HCT116 (cell line): ENCODE results near the gene SAMD7. TPM values are rescaled to one million over a fixed set of nuclear protein-coding genes. Genes with fewer than 3 reads are reported as not detected.

Experiments used
- ATAC-seq: fragments of 200-7000 bp; cut with Tn5 transposase; 2 replicates; pipeline ENCODE4 v1.9.1; 2020; ENCODE audit warnings: mild to moderate bottlenecking, moderate library complexity
- BruUV-seq: library from RNA; stranded (reverse); fragments of 400-500 nt; replicated peaks from 2 replicates; lab custom pipeline; 2021; lab: Mats Ljungman, UMichigan
- CTCF ChIA-PET: fragments of 300-600 bp; sonication (Branson Sonifier 250); formaldehyde crosslinking; loops from one replicate; lab custom pipeline; 2021; ENCODE audit warnings: antibody characterized with exemption; lab: Charles Lee
- POLR2A ChIA-PET: fragments of 300-600, 350-600 bp; sonication (Branson Sonifier 250); formaldehyde crosslinking; loops from one replicate; lab custom pipeline; 2021; ENCODE audit warnings: antibody characterized with exemption; lab: Charles Lee
- RAD21 ChIA-PET, 2 experiments: fragments of 300-600 bp; sonication (Branson Sonifier 250); formaldehyde crosslinking; loops; one replicate each; lab custom pipeline; 2023; ENCODE audit warnings: low total read pairs in 2 of 2; ENCODE audit not compliant: uncharacterized antibody in 2 of 2, unreplicated experiment in 2 of 2, low non-redundant PET in 1 of 2; lab: Charles Lee
- DNase-seq: peaks from one replicate; pipeline ENCODE4 v3.0.0-alpha.2; 2010; ENCODE audit warnings: low read depth, low spot score
- H2AFZ ChIP-seq: fragments of 200-600 bp; shearing (Covaris generic), sonication (generic); 2 replicates; pipeline ENCODE4 v1.6.1; 2017; ENCODE audit warnings: low read depth, mixed run types, mixed read lengths, antibody characterized with exemption, low read length; ENCODE audit not compliant: poor library complexity, severe bottlenecking
- H3K27ac ChIP-seq: 2 replicates; pipeline ENCODE4 v1.5.1; 2012; ENCODE audit warnings: low read depth, low read length
- H3K27me3 ChIP-seq: fragments of 200-600 bp; sonication (generic); 2 replicates; pipeline ENCODE4 v1.6.1; 2016; ENCODE audit warnings: mixed run types, low read length, mixed read lengths; ENCODE audit not compliant: insufficient read depth
- H3K36me3 ChIP-seq, 2 experiments: fragments of 200-500 bp in 1 of 2; fragments of 200-600 bp in 1 of 2; sonication (Bioruptor generic) in 1 of 2; sonication (generic) in 1 of 2; 2 replicates each; pipeline versions ENCODE4 v1.5.1 to v1.6.1; 2014 to 2016; ENCODE audit warnings: low read length in 2 of 2, inconsistent platforms in 1 of 2, mixed read lengths in 1 of 2, mixed run types in 1 of 2; ENCODE audit not compliant: insufficient read depth in 2 of 2, control insufficient read depth in 1 of 2
- H3K4me1 ChIP-seq, 2 experiments: fragments of 200-600 bp in 1 of 2; sonication (generic) in 1 of 2; 2 replicates each; pipeline versions ENCODE4 v1.5.1 to v1.6.1; 2012 to 2017; ENCODE audit warnings: low read length in 2 of 2, inconsistent platforms in 1 of 2, mild to moderate bottlenecking in 1 of 2, mixed read lengths in 1 of 2, mixed run types in 1 of 2, moderate library complexity in 1 of 2; ENCODE audit not compliant: insufficient read depth in 2 of 2, control insufficient read depth in 1 of 2
- H3K4me2 ChIP-seq: fragments of 200-600 bp; sonication (generic); 2 replicates; pipeline ENCODE4 v1.6.1; 2017; ENCODE audit warnings: mixed run types, low read length, mixed read lengths
- H3K4me3 ChIP-seq, 2 experiments: fragments of 200-600 bp in 1 of 2; sonication (generic) in 1 of 2; replicated peaks in 1 of 2; 2 replicates each; pipeline ENCODE4 v1.5.1; 2011 to 2016; ENCODE audit warnings: low read length in 2 of 2, control low read depth in 1 of 2, low read depth in 1 of 2, mild to moderate bottlenecking in 1 of 2, mixed read lengths in 1 of 2, mixed run types in 1 of 2
- H3K79me2 ChIP-seq: fragments of 200-600 bp; sonication (generic); 2 replicates; pipeline ENCODE4 v1.6.1; 2017; ENCODE audit warnings: mild to moderate bottlenecking, mixed run types, low read length, moderate library complexity, mixed read lengths; ENCODE audit not compliant: insufficient read depth
- H3K9ac ChIP-seq: fragments of 200-600 bp; sonication (generic); 2 replicates; pipeline ENCODE4 v1.6.1; 2016; ENCODE audit warnings: low read length, mixed read lengths
- H3K9me2 ChIP-seq: fragments of 200-600 bp; sonication (generic), shearing (Covaris generic); 2 replicates; pipeline ENCODE4 v1.6.1; 2017; ENCODE audit warnings: mixed run types, mild to moderate bottlenecking, moderate library complexity; ENCODE audit not compliant: insufficient read depth
- H3K9me3 ChIP-seq, 2 experiments: fragments of 200-500 bp in 1 of 2; fragments of 200-600 bp in 1 of 2; sonication (Bioruptor generic) in 1 of 2; sonication (generic) in 1 of 2; 2 replicates each; pipeline ENCODE4 v1.6.1; 2014 to 2017; ENCODE audit warnings: low read length in 2 of 2, mixed read lengths in 2 of 2, inconsistent platforms in 1 of 2, low read depth in 1 of 2, mild to moderate bottlenecking in 1 of 2, mixed run types in 1 of 2, moderate library complexity in 1 of 2; ENCODE audit not compliant: control insufficient read depth in 1 of 2, insufficient read depth in 1 of 2
- H4K20me1 ChIP-seq: fragments of 200-600 bp; sonication (generic), shearing (Covaris generic); 2 replicates; pipeline ENCODE4 v1.6.1; 2017; ENCODE audit warnings: mixed run types, mild to moderate bottlenecking, moderate library complexity; ENCODE audit not compliant: insufficient read depth
- ATF3 ChIP-seq: IDR thresholded peaks from 2 replicates; pipeline ENCODE4 v1.6.1; 2012
- CEBPB ChIP-seq: IDR thresholded peaks from 2 replicates; pipeline ENCODE4 v1.6.1; 2012; ENCODE audit warnings: low read depth
- EZH2phosphoT487 ChIP-seq: fragments of 200-600 bp; IDR thresholded peaks from 2 replicates; pipeline ENCODE4 v1.6.1; 2018; ENCODE audit warnings: antibody characterized with exemption, borderline replicate concordance
- JUND ChIP-seq: IDR thresholded peaks from 2 replicates; pipeline ENCODE4 v1.6.1; 2012
- POLR2AphosphoS5 ChIP-seq: IDR thresholded peaks from 2 replicates; pipeline ENCODE4 v1.6.1; 2011; ENCODE audit warnings: mild to moderate bottlenecking, low read depth, low read length, moderate library complexity
- SRF ChIP-seq: IDR thresholded peaks from 2 replicates; pipeline ENCODE4 v1.6.1; 2012; ENCODE audit warnings: low read depth
- TCF7L2 ChIP-seq: IDR thresholded peaks from 2 replicates; pipeline ENCODE4 v1.7.0; 2011; ENCODE audit warnings: borderline replicate concordance, inconsistent platforms; ENCODE audit not compliant: insufficient read depth, insufficient read length; ENCODE audit errors: extremely low read depth
- YY1 ChIP-seq: IDR thresholded peaks from 2 replicates; pipeline ENCODE4 v1.6.1; 2011; ENCODE audit warnings: low read length, low read depth, moderate library complexity, mild to moderate bottlenecking; ENCODE audit not compliant: insufficient replicate concordance; ENCODE audit errors: extremely low read depth
- intact Hi-C: fragments of 100-400 bp; cut with micrococcal nuclease; formaldehyde crosslinking; loops from 2 replicates; pipeline ENCODE4 v1.10.0; 2022
- total RNA-seq: library from RNA; stranded (reverse); gene quantifications from one replicate; pipeline ENCODE4 v1.2.1, GENCODE V29; 2021; ENCODE audit not compliant: unreplicated experiment

Gene SAMD7
- total RNA-seq, 1 experiment from 2014 or later = not detected

- Histone ChIP-seq H3K27ac (no peak overlapping the region), H3K36me3 (no peaks in the 10 kb centered on the region), H3K79me2 (peaks cover 40% of the 10 kb centered on the region), H3K4me2 (peak overlapping the region; percentile 71), H2AFZ (peak overlapping the region; percentile 84), H3K4me1 (peaks cover 3 to 15% of the 10 kb centered on the region in 2 experiments; a peak in 3 of 4 replicates), H4K20me1 (no peaks in the 10 kb centered on the region), H3K9ac (peak overlapping the region; percentile 82), H3K9me3 (no peaks in the 10 kb centered on the region), H3K27me3 (no peaks in the 10 kb centered on the region), H3K9me2 (no peaks in the 10 kb centered on the region), H3K4me3 (peak overlapping the region; percentile 68 to 76)
- POLR2A ChIA-PET = interaction anchor here (1.3 kb wide), 1 partner anchor 16 kb away, joined by 5 read pairs; no protein-coding TSS in a partner anchor
- intact Hi-C loops = loop anchor here (5.0 kb wide), 1 partner anchor 203 kb away; no protein-coding TSS in a partner anchor
- RAD21 ChIA-PET = no interaction called here
- TF ChIP-seq CEBPB (no peak), ATF3 (no peak), POLR2AphosphoS5 (no peak), TCF7L2 (no peak), SRF (no peak), JUND (no peak), YY1 (no peak), EZH2phosphoT487 (no peak)
- CTCF ChIA-PET = interaction anchor here (1.4 kb wide), 1 partner anchor 72 kb away, joined by 4 read pairs; the partner anchor contains the start of gene GPR160
- no peak for DNase-seq
- ATAC-seq = peak; percentile 26; the same call in 1 of the 2 replicates
- TSS peak; percentile 62 for BruUV-seq
Measured at GRCh38 chr3:169965562-169966427, 54.4 kb downstream of the SAMD7 start.
